Measurements from ENCODE around the gene MRPS33. TPM values are rescaled to one million over a fixed set of nuclear protein-coding genes. Genes with fewer than 3 reads are reported as not detected.

The MRPS33 gene
- total RNA-seq (10 to 100 TPM; 20.0 to 52.1 (median 41.7) TPM), polyA plus RNA-seq (10 to 100 TPM; 58.4 to 82.1 TPM)
- long read RNA-seq, donor 1, full-length matches to known transcripts, result 8 of 12 reads
- long read RNA-seq, donor 1, partial matches to known transcripts, result 0 of 12 reads
- long read RNA-seq, donor 1, other reads (novel, unspliced or antisense), result 4 of 12 reads
- long read RNA-seq, donor 2, full-length matches to known transcripts, result 31 of 31 reads
- long read RNA-seq, donor 2, partial matches to known transcripts, result 0 of 31 reads
- long read RNA-seq, donor 2, other reads (novel, unspliced or antisense), result 0 of 31 reads
- long read RNA-seq, donor 3, full-length matches to known transcripts, result 15 of 20 reads
- long read RNA-seq, donor 3, partial matches to known transcripts, result 0 of 20 reads
- long read RNA-seq, donor 3, other reads (novel, unspliced or antisense), result 5 of 20 reads

- H3K27me3 ChIP-seq, result no peaks in the 10 kb centered on the region
- WGBS, 3 donors, result 0 to 1% (median 1%) methylated on average over 46 to 47 of the region's 47 CpGs
- H3K4me3 ChIP-seq, result peak within 1 kb of the TSS; percentile 58
- peak; percentile 93 to 94 (median 94) for DNase-seq
- intact Hi-C loops (cut with DNase I), result loop anchor here in 2 of 4 donors (5.0 kb wide), 2 partner anchors 202 to 317 kb away; partner anchors contain the start of gene NDUFB2 (in 1 of the 2)
- H3K36me3 ChIP-seq, result no peaks in the 10 kb centered on the region
- peak within 1 kb of the TSS; percentile 91 to 92 for H3K27ac ChIP-seq
- no peaks in the 10 kb centered on the region for H3K9me3 ChIP-seq
- TF ChIP-seq POLR2A (IDR thresholded peaks at IDR 0.05) (peak; percentile 81), EP300 (IDR thresholded peaks at IDR 0.05) (no peak)
- TF ChIP-seq, protein P1, sequence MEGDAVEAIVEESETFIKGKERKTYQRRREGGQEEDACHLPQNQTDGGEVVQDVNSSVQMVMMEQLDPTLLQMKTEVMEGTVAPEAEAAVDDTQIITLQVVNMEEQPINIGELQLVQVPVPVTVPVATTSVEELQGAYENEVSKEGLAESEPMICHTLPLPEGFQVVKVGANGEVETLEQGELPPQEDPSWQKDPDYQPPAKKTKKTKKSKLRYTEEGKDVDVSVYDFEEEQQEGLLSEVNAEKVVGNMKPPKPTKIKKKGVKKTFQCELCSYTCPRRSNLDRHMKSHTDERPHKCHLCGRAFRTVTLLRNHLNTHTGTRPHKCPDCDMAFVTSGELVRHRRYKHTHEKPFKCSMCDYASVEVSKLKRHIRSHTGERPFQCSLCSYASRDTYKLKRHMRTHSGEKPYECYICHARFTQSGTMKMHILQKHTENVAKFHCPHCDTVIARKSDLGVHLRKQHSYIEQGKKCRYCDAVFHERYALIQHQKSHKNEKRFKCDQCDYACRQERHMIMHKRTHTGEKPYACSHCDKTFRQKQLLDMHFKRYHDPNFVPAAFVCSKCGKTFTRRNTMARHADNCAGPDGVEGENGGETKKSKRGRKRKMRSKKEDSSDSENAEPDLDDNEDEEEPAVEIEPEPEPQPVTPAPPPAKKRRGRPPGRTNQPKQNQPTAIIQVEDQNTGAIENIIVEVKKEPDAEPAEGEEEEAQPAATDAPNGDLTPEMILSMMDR (IDR thresholded peaks at IDR 0.05), result no peak
- peaks cover 2% of the 10 kb centered on the region for H3K4me1 ChIP-seq (ENCODE audit: insufficient read depth)
Measured at GRCh38 chr7:141014524-141015395, at the start of gene MRPS33. TSS of gene MRPS33 (minus strand) at chr7:141014952. CDS start at chr7:141010633, 4,319 bp downstream.

GRCh38 chr7:141057788-141058187 lies 43.0 kb upstream of the MRPS33 start:
- no peaks in the 10 kb centered on the region for H3K9me3 ChIP-seq
- 80 to 84% (median 82%) methylated on average over 3 of the region's 3 CpGs for WGBS, 3 donors
- intact Hi-C loops (cut with DNase I), result no loop called here
- H3K36me3 ChIP-seq, result no peaks in the 10 kb centered on the region
- no peak overlapping the region for H3K27ac ChIP-seq
- TF ChIP-seq EP300 (IDR thresholded peaks at IDR 0.05), result no peak
- TF ChIP-seq, protein P1 (IDR thresholded peaks at IDR 0.05), result no peak
- no peak for TF ChIP-seq POLR2A (IDR thresholded peaks at IDR 0.05)
- no peaks in the 10 kb centered on the region for H3K27me3 ChIP-seq
- no peak for DNase-seq
- no peaks in the 10 kb centered on the region for H3K4me1 ChIP-seq (ENCODE audit: insufficient read depth)
- no peak overlapping the region for H3K4me3 ChIP-seq

GRCh38 chr7:141055146-141055545 lies 40.4 kb upstream of the MRPS33 start:
- 78 to 84% (median 81%) methylated on average over 4 of the region's 4 CpGs for WGBS, 3 donors
- H3K4me1 ChIP-seq (ENCODE audit: insufficient read depth), result no peaks in the 10 kb centered on the region
- H3K9me3 ChIP-seq, result no peaks in the 10 kb centered on the region
- H3K27me3 ChIP-seq, result no peaks in the 10 kb centered on the region
- H3K27ac ChIP-seq, result no peak overlapping the region
- no peaks in the 10 kb centered on the region for H3K36me3 ChIP-seq
- H3K4me3 ChIP-seq, result no peak overlapping the region
- TF ChIP-seq POLR2A (IDR thresholded peaks at IDR 0.05) (no peak), EP300 (IDR thresholded peaks at IDR 0.05) (no peak)
- TF ChIP-seq, protein P1 (IDR thresholded peaks at IDR 0.05), result no peak
- no peak for DNase-seq
- intact Hi-C loops (cut with DNase I), result no loop called here

GRCh38 chr7:141053626-141054025 lies 38.9 kb upstream of the MRPS33 start:
- Histone ChIP-seq H3K9me3 (no peaks in the 10 kb centered on the region), H3K27ac (no peak overlapping the region), H3K4me3 (no peak overlapping the region), H3K36me3 (no peaks in the 10 kb centered on the region), H3K27me3 (no peaks in the 10 kb centered on the region), H3K4me1 (ENCODE audit: insufficient read depth) (no peaks in the 10 kb centered on the region)
- DNase-seq, result no peak
- no peak for TF ChIP-seq EP300 (IDR thresholded peaks at IDR 0.05)
- intact Hi-C loops (cut with DNase I), result no loop called here
- WGBS, 3 donors, result 43 to 52% (median 47%) methylated on average over 9 of the region's 9 CpGs
